Measurements from ENCODE around the gene GOSR2. TPM values are rescaled to one million over a fixed set of nuclear protein-coding genes. Genes with fewer than 3 reads are reported as not detected.
"Not testable (repeated sequence)": the region's sequence is repeated elsewhere in the genome, so short reads cannot be mapped to it uniquely, and the experiment has no call there.

GOSR2 gene
- total RNA-seq, 2 experiments from 2014 or later: 56.5 to 56.7 TPM

DNA sequence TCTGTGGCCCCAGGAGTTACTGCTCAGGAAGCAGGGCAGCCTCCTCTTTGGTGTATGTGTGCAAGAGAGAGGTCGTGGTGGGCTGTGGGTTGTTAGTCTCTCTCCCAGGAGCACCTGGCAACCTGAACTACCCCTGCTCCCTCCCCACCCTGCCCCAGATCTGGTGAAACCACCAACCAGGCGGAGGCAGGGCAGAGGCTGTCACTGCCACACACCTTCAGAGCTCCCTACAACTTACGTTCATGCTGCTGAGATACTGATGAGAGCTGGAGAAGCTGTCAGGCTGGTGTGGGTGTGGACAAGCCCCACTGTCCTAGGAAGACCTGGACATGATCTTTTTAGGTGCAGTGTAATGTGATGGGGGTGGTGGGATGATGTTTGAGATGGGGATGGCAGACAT is 24.3 kb downstream of the GOSR2 start:
- Mint-ChIP-seq H3K9me3 (no peaks in the 10 kb centered on the region), H3K36me3 (ENCODE audit: low read depth) (peaks cover 3% of the 10 kb centered on the region), H3K4me3 (no peak overlapping the region), H3K4me1 (peaks cover 17% of the 10 kb centered on the region), H3K27ac (no peak overlapping the region), H3K27me3 (no peaks in the 10 kb centered on the region)
- ChIA-PET CTCF (no interaction called here), POLR2A (no interaction called here)
- no peak for DNase-seq

DNA sequence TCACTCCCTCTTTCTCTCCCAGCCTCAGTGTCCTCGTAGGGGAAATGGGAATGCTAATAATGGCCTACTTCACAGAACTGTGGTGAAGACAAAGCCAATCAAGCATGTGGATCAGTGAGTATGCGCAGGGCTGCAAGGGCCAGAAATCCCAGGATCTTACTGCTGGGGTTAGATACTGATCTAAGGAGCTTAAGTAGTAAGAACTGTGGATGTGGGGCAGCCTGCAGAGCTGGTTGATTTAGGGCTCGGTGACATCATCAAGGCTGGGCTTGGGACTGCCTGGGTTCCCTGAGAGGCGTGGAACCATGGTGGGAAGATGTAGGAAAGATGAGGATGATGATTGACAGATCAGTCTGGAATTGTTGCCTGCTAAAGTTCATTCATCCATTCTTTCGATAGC is 25.6 kb downstream of the GOSR2 start:
- CTCF ChIA-PET: no interaction called here

GRCh38 chr17:46949291-46950174 is 26.6 kb downstream of the GOSR2 start:
- no peak overlapping the region for H3K27ac Mint-ChIP-seq
- ChIA-PET CTCF (interaction anchor here (1.4 kb wide), 1 partner anchor 9 kb away, joined by 3 read pairs; no protein-coding TSS in a partner anchor), POLR2A (no interaction called here)
- no peaks in the 10 kb centered on the region for H3K9me3 Mint-ChIP-seq
- no peak for DNase-seq
- no peaks in the 10 kb centered on the region for H3K4me1 Mint-ChIP-seq
- H3K27me3 Mint-ChIP-seq: no peaks in the 10 kb centered on the region
- no peak overlapping the region for H3K4me3 Mint-ChIP-seq
- no peaks in the 10 kb centered on the region for H3K36me3 Mint-ChIP-seq (ENCODE audit: low read depth)

More for the DNA sequence above, 25.6 kb downstream of the GOSR2 start:
- POLR2A ChIA-PET: no interaction called here
- Mint-ChIP-seq H3K36me3 (ENCODE audit: low read depth) (no peaks in the 10 kb centered on the region), H3K4me1 (peaks cover 5% of the 10 kb centered on the region), H3K27ac (no peak overlapping the region), H3K9me3 (no peaks in the 10 kb centered on the region), H3K4me3 (no peak overlapping the region), H3K27me3 (no peaks in the 10 kb centered on the region)
- no peak for DNase-seq

GRCh38 chr17:46950342-46950996 is 27.5 kb downstream of the GOSR2 start:
- DNase-seq: no peak
- H3K36me3 Mint-ChIP-seq (ENCODE audit: low read depth): peaks cover under 1% of the 10 kb centered on the region
- ChIA-PET POLR2A (no interaction called here), CTCF (interaction anchor here (1.0 to 1.4 kb wide), 2 partner anchors 8 to 9 kb away, joined by 3 read pairs; no protein-coding TSS in a partner anchor)
- H3K9me3 Mint-ChIP-seq: no peaks in the 10 kb centered on the region
- no peak overlapping the region for H3K27ac Mint-ChIP-seq
- no peaks in the 10 kb centered on the region for H3K27me3 Mint-ChIP-seq
- H3K4me1 Mint-ChIP-seq: no peaks in the 10 kb centered on the region
- no peak overlapping the region for H3K4me3 Mint-ChIP-seq

DNA sequence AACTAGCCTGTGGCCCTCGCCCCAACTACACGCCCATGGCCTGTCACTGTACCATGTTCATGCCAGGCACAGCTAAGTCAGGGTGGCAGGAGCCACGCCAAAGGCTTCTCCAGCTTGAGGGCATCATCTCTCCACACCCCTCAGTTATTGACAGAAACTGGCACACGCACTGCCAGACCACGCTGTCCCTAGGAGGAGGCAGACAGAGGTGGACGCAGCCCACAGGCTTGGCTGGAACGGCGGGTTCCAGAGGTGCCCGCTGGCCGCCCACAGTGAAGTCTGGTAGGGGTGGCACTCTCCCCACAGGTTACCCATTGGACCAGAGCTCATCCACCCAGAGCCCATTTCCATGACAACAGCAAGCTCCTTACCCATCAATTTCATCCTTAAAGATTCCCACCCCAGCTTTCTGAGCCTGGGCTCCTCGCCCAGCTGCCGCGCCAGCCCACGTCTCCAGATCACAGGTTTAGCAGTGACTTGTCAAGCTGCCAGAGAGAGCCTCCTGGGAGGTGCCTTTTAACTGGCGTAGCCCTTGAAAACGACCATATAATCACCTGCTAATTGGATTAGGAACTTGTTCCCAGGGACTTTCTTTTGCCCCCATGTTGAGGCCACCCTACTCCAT is 28.1 kb downstream of the GOSR2 start:
- peaks cover 4% of the 10 kb centered on the region for H3K36me3 Mint-ChIP-seq (ENCODE audit: low read depth)
- H3K27me3 Mint-ChIP-seq: no peaks in the 10 kb centered on the region
- H3K9me3 Mint-ChIP-seq: no peaks in the 10 kb centered on the region
- CTCF ChIA-PET: interaction anchor here (1.0 to 1.2 kb wide), 2 partner anchors 9 to 1315 kb away, joined by 3 read pairs; no protein-coding TSS in a partner anchor
- H3K4me3 Mint-ChIP-seq: no peak overlapping the region
- no peak for DNase-seq
- no peaks in the 10 kb centered on the region for H3K4me1 Mint-ChIP-seq
- no peak overlapping the region for H3K27ac Mint-ChIP-seq
- POLR2A ChIA-PET: no interaction called here

- ChIA-PET CTCF (interaction anchor here (1.0 to 1.3 kb wide), 3 partner anchors 9 to 1316 kb away, joined by 3 read pairs; no protein-coding TSS in a partner anchor), POLR2A (interaction anchor here (0.9 kb wide), 1 partner anchor 8 kb away, joined by 4 read pairs; no protein-coding TSS in a partner anchor)
- H3K36me3 Mint-ChIP-seq (ENCODE audit: low read depth): peaks cover 4% of the 10 kb centered on the region
- H3K27ac Mint-ChIP-seq: no peak overlapping the region
- H3K27me3 Mint-ChIP-seq: no peaks in the 10 kb centered on the region
- no peaks in the 10 kb centered on the region for H3K9me3 Mint-ChIP-seq
- DNase-seq: no peak
- no peaks in the 10 kb centered on the region for H3K4me1 Mint-ChIP-seq
- H3K4me3 Mint-ChIP-seq: no peak overlapping the region
Observed at GRCh38 chr17:46951706-46952105, 28.7 kb downstream of the GOSR2 start.

DNA sequence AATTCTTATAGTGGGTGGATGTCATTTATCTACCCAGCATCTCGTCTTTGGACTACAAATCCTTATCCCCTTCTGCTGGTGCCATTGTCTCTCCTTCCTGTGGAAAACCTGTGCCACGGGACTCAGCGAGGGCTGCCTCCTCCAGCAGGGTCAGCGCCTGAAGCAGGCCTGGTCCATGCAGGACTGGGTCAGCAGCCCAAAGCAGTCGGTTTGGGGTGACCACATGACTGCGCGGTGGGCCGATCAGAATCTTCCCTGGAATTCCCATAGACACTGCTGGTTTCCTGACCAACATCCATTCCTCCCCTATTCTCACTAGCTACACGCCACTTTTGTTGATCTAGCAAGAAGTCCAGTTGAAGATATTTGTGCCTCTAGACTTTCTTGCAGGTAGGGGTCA is 29.2 kb downstream of the GOSR2 start:
- POLR2A ChIA-PET: interaction anchor here (0.9 kb wide), 1 partner anchor 8 kb away, joined by 4 read pairs; no protein-coding TSS in a partner anchor
- H3K4me1 Mint-ChIP-seq: no peaks in the 10 kb centered on the region

DNA sequence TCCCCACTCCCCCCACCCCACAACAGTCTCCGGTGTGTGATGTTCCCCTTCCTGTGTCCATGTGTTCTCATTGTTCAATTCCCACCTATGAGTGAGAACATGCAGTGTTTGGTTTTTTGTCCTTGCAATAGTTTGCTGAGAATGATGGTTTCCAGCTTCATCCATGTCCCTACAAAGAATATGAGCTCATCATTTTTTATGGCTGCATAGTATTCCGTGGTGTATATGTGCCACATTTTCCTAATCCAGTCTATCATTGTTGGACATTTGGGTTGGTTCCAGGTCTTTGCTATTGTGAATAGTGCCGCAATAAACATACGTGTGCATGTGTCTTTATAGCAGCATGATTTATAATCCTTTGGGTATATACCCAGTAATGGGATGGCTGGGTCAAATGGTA is 30.2 kb downstream of the GOSR2 start:
- H3K9me3 Mint-ChIP-seq; POLR2A ChIA-PET; H3K4me3 Mint-ChIP-seq; CTCF ChIA-PET; H3K36me3 Mint-ChIP-seq (ENCODE audit: low read depth); H3K27ac Mint-ChIP-seq; H3K4me1 Mint-ChIP-seq; H3K27me3 Mint-ChIP-seq; DNase-seq: not testable (repeated sequence)

More for the DNA sequence above, 29.2 kb downstream of the GOSR2 start:
- CTCF ChIA-PET: interaction anchor here (1.2 to 1.3 kb wide), 2 partner anchors 11 to 1316 kb away, joined by 3 read pairs; no protein-coding TSS in a partner anchor
- no peaks in the 10 kb centered on the region for H3K27me3 Mint-ChIP-seq
- H3K4me3 Mint-ChIP-seq: no peak overlapping the region
- H3K27ac Mint-ChIP-seq: no peak overlapping the region
- peaks cover 4% of the 10 kb centered on the region for H3K36me3 Mint-ChIP-seq (ENCODE audit: low read depth)
- H3K9me3 Mint-ChIP-seq: no peaks in the 10 kb centered on the region
- no peak for DNase-seq

- POLR2A ChIA-PET: no interaction called here
- Mint-ChIP-seq H3K9me3 (peaks cover 4% of the 10 kb centered on the region), H3K4me3 (no peak overlapping the region), H3K27me3 (peaks cover 4% of the 10 kb centered on the region), H3K36me3 (ENCODE audit: low read depth) (peaks cover 4% of the 10 kb centered on the region), H3K27ac (no peak overlapping the region), H3K4me1 (peaks cover 7% of the 10 kb centered on the region)
- CTCF ChIA-PET: interaction anchor here (2.0 kb wide), 1 partner anchor 16 kb away, joined by 6 read pairs; no protein-coding TSS in a partner anchor
- no peak for DNase-seq
Observed at GRCh38 chr17:46958041-46958591, 35.2 kb downstream of the GOSR2 start.

- CTCF ChIA-PET: interaction anchor here (0.6 to 2.0 kb wide), 3 partner anchors 19 to 165 kb away, joined by 3 to 6 read pairs (median 4); no protein-coding TSS in a partner anchor
- Mint-ChIP-seq H3K27me3 (peaks cover 4% of the 10 kb centered on the region), H3K36me3 (ENCODE audit: low read depth) (peaks cover 4% of the 10 kb centered on the region), H3K27ac (no peak overlapping the region), H3K4me1 (peaks cover 7% of the 10 kb centered on the region), H3K4me3 (no peak overlapping the region), H3K9me3 (peaks cover 4% of the 10 kb centered on the region)
- POLR2A ChIA-PET: no interaction called here
- no peak for DNase-seq
Observed at GRCh38 chr17:46960152-46960551, 37.2 kb downstream of the GOSR2 start.

GRCh38 chr17:46962374-46962790 is 39.4 kb downstream of the GOSR2 start:
- H3K27ac Mint-ChIP-seq: no peak overlapping the region
- no peak overlapping the region for H3K4me3 Mint-ChIP-seq
- CTCF ChIA-PET: interaction anchor here (0.8 kb wide), 1 partner anchor 127 kb away, joined by 3 read pairs; no protein-coding TSS in a partner anchor
- H3K36me3 Mint-ChIP-seq (ENCODE audit: low read depth): no peaks in the 10 kb centered on the region
- H3K27me3 Mint-ChIP-seq: peaks cover 4% of the 10 kb centered on the region
- peaks cover 4% of the 10 kb centered on the region for H3K9me3 Mint-ChIP-seq
- no peak for DNase-seq
- peaks cover 8% of the 10 kb centered on the region for H3K4me1 Mint-ChIP-seq
- POLR2A ChIA-PET: interaction anchor here (0.6 kb wide), 1 partner anchor 127 kb away, joined by 3 read pairs; no protein-coding TSS in a partner anchor

GRCh38 chr17:46963571-46963970 is 40.6 kb downstream of the GOSR2 start:
- Mint-ChIP-seq H3K27me3 (peaks cover 4% of the 10 kb centered on the region), H3K4me3 (no peak overlapping the region), H3K27ac (no peak overlapping the region), H3K36me3 (ENCODE audit: low read depth) (no peaks in the 10 kb centered on the region), H3K9me3 (peaks cover 4% of the 10 kb centered on the region), H3K4me1 (peaks cover 8% of the 10 kb centered on the region)
- no peak for DNase-seq
- POLR2A ChIA-PET: no interaction called here
- CTCF ChIA-PET: interaction anchor here (0.9 kb wide), 1 partner anchor 11 kb away, joined by 3 read pairs; no protein-coding TSS in a partner anchor
